Measurements from ENCODE around the gene MT1F.
"Not testable (repeated sequence)": the region's sequence is repeated elsewhere in the genome, so short reads cannot be mapped to it uniquely, and the experiment has no call there.

MT1F gene

GRCh38 chr16:56657555-56658326 is at the start of gene MT1F:
TSS of gene MT1F (plus strand) at chr16:56657959. CDS start at chr16:56658059, 100 bp downstream.
- DNase-seq, result peak; percentile 70

GRCh38 chr16:56608043-56608875 is 49.5 kb upstream of the MT1F start, which contains the start of gene MT2A:
TSS of gene MT2A (plus strand) at chr16:56608584. CDS start at chr16:56608656, 72 bp downstream.
- DNase-seq, result peak; percentile 96 to 98

GRCh38 chr16:56608876-56609462 is 48.8 kb upstream of the MT1F start:
- DNase-seq, result no peak

GRCh38 chr16:56609463-56609921 is 48.3 kb upstream of the MT1F start:
- DNase-seq, result peak; percentile 87 to 90

GRCh38 chr16:56610017-56610608 is 47.6 kb upstream of the MT1F start:
- DNase-seq, result peak; percentile 73 to 74

- no peak for DNase-seq
Observed at GRCh38 chr16:56610609-56611111, 47.1 kb upstream of the MT1F start.

- no peak for DNase-seq
Observed at GRCh38 chr16:56611281-56611833, 46.4 kb upstream of the MT1F start.

- DNase-seq, result no peak
Observed at GRCh38 chr16:56613706-56614105, 44.1 kb upstream of the MT1F start.

- no peak for DNase-seq
Observed at GRCh38 chr16:56614549-56614991, 43.2 kb upstream of the MT1F start.

GRCh38 chr16:56615353-56615752 is 42.4 kb upstream of the MT1F start:
- DNase-seq, result no peak

- DNase-seq, result no peak
Observed at GRCh38 chr16:56616608-56617211, 41.0 kb upstream of the MT1F start.

GRCh38 chr16:56617212-56618085 is 40.3 kb upstream of the MT1F start:
- DNase-seq, result no peak

GRCh38 chr16:56618138-56618537 is 39.6 kb upstream of the MT1F start:
- no peak for DNase-seq

GRCh38 chr16:56620339-56620897 is 37.3 kb upstream of the MT1F start:
- no peak for DNase-seq

- not testable (repeated sequence) for DNase-seq
Observed at GRCh38 chr16:56621665-56622445, 35.9 kb upstream of the MT1F start.

- DNase-seq, result not testable (repeated sequence)
Observed at GRCh38 chr16:56623184-56623583, 34.6 kb upstream of the MT1F start.

- DNase-seq, result no peak
Observed at GRCh38 chr16:56623637-56624036, 34.1 kb upstream of the MT1F start.

GRCh38 chr16:56625140-56625942 is 32.4 kb upstream of the MT1F start, which contains the start of gene MT1E:
TSS of gene MT1E (plus strand) at chr16:56625781. CDS start at chr16:56625852, 71 bp downstream.
- DNase-seq, result peak; percentile 44 to 52

Measured in AML-193 (cell line).